H1 (cell line): ENCODE data around the gene POLN. TPM values are rescaled to one million over a fixed set of nuclear protein-coding genes. Genes with fewer than 3 reads are reported as not detected.

ENCODE experiments used
- EZH2 ChIP-seq: fragments of 200-600 bp; sonication (generic); IDR thresholded peaks from 2 replicates; pipeline ENCODE4 v1.7.1; 2012; ENCODE audit warnings: low read depth, mild to moderate bottlenecking, moderate library complexity, low read length, inconsistent platforms; ENCODE audit not compliant: severe bottlenecking
- FOSL1 ChIP-seq: IDR thresholded peaks from 2 replicates; pipeline ENCODE4 v1.6.1; 2011; ENCODE audit warnings: mild to moderate bottlenecking, low read depth, low read length, moderate library complexity; ENCODE audit not compliant: insufficient read depth
- JUN ChIP-seq: IDR thresholded peaks from 2 replicates; pipeline ENCODE4 v1.6.1; 2011; ENCODE audit warnings: low read depth, mild to moderate bottlenecking, improper control_type of control experiment, low read length
- POLR2A ChIP-seq, 2 experiments: IDR thresholded peaks; 1 replicate in 1 of 2; 2 replicates in 1 of 2; pipeline ENCODE4 v1.6.1; 2011; ENCODE audit warnings: low read depth in 2 of 2, low read length in 2 of 2, mild to moderate bottlenecking in 2 of 2; ENCODE audit errors: control extremely low read depth in 1 of 2
- RNF2 ChIP-seq: fragments of 200-900, 300-1000 bp; sonication (generic); IDR thresholded peaks from 2 replicates; pipeline ENCODE4 v1.7.1; 2016; ENCODE audit warnings: borderline replicate concordance, low read depth, mild to moderate bottlenecking, antibody characterized with exemption, low read length; ENCODE audit not compliant: poor library complexity, severe bottlenecking; ENCODE audit errors: missing control alignments
- SIN3A ChIP-seq, 2 experiments: IDR thresholded peaks in 1 of 2; conservative IDR thresholded peaks in 1 of 2; 2 replicates each; pipeline ENCODE4 v1.6.1; 2011 to 2012; ENCODE audit warnings: low read length in 2 of 2, improper control_type of control experiment in 1 of 2, low read depth in 1 of 2, mild to moderate bottlenecking in 1 of 2
- SP2 ChIP-seq: IDR thresholded peaks from 2 replicates; pipeline ENCODE4 v1.6.1; 2012; ENCODE audit warnings: mild to moderate bottlenecking, low read length, inconsistent platforms
- polyA plus RNA-seq, 7 experiments: library from polyadenylated mRNA; depleted of rRNA in 3 of 7; stranded (reverse) in 5 of 7; unstranded in 2 of 7; fragments of >200 nt in 5 of 7; fragments of 200-250 nt in 2 of 7; gene quantifications; 1 replicate in 5 of 7; 2 replicates in 1 of 7; 4 replicates in 1 of 7; pipeline versions ENCODE4 v1.2.1 to v1.2.3, GENCODE V29; 2011 to 2013; ENCODE audit warnings: missing spikeins in 2 of 7, mixed read lengths in 2 of 7
- total RNA-seq: library from RNA; stranded (reverse); fragmentation: NEBNext Ultra II Directional; extraction: Animal tissue kit (Norgen Biotek cat#: 25700); gene quantifications from 2 replicates; pipeline ENCODE4 v1.2.1, GENCODE V29; 2021
- TF ChIP-seq, protein P1 (sequence below): fragments of 300-600 bp; sonication (generic); IDR thresholded peaks from 2 replicates; pipeline ENCODE4 v1.7.1; 2012; ENCODE audit warnings: low read length, moderate library complexity, mild to moderate bottlenecking, inconsistent platforms; ENCODE audit not compliant: insufficient replicate concordance
- TF ChIP-seq, protein P2 (sequence below), 3 experiments: IDR thresholded peaks; 1 replicate in 2 of 3; 2 replicates in 1 of 3; pipeline versions ENCODE4 v1.5.1 to v1.6.1; 2011; ENCODE audit warnings: low read length in 3 of 3, mild to moderate bottlenecking in 3 of 3, inconsistent platforms in 2 of 3, low read depth in 1 of 3, moderate library complexity in 1 of 3; ENCODE audit not compliant: insufficient read depth in 1 of 3; ENCODE audit errors: control extremely low read depth in 1 of 3

POLN gene
- total and polyA plus RNA-seq, 2 of the 8 experiments (the other 6 are each of a cell fraction or from before 2014, with no cell fraction given) = 0.98 to 1.5 TPM

DNA sequence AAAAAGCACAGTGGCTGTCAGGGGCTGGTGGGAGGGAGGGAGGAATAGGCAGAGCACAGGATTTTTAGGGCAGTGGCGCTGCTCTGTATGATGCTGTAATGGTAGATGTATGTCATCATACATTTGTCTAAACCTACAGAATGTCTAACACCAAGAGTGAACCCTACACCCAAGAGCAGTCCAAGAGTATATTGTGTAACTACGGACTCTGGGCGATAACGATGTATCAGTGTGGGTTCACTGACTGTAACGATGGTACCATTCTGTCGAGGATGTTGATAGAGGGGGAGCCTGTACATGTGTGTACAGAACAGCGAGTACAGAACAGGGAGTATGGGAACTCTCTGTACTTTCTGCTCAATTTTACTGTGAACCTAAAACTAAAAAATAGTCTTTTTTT, 76.5 kb downstream of the POLN start (continued):
- TF ChIP-seq, protein P1, sequence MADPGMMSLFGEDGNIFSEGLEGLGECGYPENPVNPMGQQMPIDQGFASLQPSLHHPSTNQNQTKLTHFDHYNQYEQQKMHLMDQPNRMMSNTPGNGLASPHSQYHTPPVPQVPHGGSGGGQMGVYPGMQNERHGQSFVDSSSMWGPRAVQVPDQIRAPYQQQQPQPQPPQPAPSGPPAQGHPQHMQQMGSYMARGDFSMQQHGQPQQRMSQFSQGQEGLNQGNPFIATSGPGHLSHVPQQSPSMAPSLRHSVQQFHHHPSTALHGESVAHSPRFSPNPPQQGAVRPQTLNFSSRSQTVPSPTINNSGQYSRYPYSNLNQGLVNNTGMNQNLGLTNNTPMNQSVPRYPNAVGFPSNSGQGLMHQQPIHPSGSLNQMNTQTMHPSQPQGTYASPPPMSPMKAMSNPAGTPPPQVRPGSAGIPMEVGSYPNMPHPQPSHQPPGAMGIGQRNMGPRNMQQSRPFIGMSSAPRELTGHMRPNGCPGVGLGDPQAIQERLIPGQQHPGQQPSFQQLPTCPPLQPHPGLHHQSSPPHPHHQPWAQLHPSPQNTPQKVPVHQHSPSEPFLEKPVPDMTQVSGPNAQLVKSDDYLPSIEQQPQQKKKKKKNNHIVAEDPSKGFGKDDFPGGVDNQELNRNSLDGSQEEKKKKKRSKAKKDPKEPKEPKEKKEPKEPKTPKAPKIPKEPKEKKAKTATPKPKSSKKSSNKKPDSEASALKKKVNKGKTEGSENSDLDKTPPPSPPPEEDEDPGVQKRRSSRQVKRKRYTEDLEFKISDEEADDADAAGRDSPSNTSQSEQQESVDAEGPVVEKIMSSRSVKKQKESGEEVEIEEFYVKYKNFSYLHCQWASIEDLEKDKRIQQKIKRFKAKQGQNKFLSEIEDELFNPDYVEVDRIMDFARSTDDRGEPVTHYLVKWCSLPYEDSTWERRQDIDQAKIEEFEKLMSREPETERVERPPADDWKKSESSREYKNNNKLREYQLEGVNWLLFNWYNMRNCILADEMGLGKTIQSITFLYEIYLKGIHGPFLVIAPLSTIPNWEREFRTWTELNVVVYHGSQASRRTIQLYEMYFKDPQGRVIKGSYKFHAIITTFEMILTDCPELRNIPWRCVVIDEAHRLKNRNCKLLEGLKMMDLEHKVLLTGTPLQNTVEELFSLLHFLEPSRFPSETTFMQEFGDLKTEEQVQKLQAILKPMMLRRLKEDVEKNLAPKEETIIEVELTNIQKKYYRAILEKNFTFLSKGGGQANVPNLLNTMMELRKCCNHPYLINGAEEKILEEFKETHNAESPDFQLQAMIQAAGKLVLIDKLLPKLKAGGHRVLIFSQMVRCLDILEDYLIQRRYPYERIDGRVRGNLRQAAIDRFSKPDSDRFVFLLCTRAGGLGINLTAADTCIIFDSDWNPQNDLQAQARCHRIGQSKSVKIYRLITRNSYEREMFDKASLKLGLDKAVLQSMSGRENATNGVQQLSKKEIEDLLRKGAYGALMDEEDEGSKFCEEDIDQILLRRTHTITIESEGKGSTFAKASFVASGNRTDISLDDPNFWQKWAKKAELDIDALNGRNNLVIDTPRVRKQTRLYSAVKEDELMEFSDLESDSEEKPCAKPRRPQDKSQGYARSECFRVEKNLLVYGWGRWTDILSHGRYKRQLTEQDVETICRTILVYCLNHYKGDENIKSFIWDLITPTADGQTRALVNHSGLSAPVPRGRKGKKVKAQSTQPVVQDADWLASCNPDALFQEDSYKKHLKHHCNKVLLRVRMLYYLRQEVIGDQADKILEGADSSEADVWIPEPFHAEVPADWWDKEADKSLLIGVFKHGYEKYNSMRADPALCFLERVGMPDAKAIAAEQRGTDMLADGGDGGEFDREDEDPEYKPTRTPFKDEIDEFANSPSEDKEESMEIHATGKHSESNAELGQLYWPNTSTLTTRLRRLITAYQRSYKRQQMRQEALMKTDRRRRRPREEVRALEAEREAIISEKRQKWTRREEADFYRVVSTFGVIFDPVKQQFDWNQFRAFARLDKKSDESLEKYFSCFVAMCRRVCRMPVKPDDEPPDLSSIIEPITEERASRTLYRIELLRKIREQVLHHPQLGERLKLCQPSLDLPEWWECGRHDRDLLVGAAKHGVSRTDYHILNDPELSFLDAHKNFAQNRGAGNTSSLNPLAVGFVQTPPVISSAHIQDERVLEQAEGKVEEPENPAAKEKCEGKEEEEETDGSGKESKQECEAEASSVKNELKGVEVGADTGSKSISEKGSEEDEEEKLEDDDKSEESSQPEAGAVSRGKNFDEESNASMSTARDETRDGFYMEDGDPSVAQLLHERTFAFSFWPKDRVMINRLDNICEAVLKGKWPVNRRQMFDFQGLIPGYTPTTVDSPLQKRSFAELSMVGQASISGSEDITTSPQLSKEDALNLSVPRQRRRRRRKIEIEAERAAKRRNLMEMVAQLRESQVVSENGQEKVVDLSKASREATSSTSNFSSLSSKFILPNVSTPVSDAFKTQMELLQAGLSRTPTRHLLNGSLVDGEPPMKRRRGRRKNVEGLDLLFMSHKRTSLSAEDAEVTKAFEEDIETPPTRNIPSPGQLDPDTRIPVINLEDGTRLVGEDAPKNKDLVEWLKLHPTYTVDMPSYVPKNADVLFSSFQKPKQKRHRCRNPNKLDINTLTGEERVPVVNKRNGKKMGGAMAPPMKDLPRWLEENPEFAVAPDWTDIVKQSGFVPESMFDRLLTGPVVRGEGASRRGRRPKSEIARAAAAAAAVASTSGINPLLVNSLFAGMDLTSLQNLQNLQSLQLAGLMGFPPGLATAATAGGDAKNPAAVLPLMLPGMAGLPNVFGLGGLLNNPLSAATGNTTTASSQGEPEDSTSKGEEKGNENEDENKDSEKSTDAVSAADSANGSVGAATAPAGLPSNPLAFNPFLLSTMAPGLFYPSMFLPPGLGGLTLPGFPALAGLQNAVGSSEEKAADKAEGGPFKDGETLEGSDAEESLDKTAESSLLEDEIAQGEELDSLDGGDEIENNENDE = no peak
- TF ChIP-seq SP2 = no peak
- TF ChIP-seq, protein P2, sequence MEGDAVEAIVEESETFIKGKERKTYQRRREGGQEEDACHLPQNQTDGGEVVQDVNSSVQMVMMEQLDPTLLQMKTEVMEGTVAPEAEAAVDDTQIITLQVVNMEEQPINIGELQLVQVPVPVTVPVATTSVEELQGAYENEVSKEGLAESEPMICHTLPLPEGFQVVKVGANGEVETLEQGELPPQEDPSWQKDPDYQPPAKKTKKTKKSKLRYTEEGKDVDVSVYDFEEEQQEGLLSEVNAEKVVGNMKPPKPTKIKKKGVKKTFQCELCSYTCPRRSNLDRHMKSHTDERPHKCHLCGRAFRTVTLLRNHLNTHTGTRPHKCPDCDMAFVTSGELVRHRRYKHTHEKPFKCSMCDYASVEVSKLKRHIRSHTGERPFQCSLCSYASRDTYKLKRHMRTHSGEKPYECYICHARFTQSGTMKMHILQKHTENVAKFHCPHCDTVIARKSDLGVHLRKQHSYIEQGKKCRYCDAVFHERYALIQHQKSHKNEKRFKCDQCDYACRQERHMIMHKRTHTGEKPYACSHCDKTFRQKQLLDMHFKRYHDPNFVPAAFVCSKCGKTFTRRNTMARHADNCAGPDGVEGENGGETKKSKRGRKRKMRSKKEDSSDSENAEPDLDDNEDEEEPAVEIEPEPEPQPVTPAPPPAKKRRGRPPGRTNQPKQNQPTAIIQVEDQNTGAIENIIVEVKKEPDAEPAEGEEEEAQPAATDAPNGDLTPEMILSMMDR (IDR thresholded peaks at IDR 0.05; ENCODE audit: control extremely low read depth in 1 of 3, insufficient read depth in 1 of 3, low read depth in 1 of 3, low read length in 3 of 3) = no peak
- TF ChIP-seq EZH2 = no peak
- TF ChIP-seq RNF2 = no peak
- no peak for TF ChIP-seq SIN3A (conservative IDR thresholded peaks at IDR 0.05 in 1 of 2, IDR thresholded peaks at IDR 0.05 in 1 of 2; ENCODE audit: low read depth in 1 of 2, low read length in 2 of 2)
- no peak for TF ChIP-seq JUN
- no peak for TF ChIP-seq FOSL1
- TF ChIP-seq POLR2A (IDR thresholded peaks at IDR 0.05; ENCODE audit: control extremely low read depth in 1 of 2, low read depth in 2 of 2, low read length in 2 of 2) = no peak
